ENCODE data around the gene PTGS2. TPM values are rescaled to one million over a fixed set of nuclear protein-coding genes. Genes with fewer than 3 reads are reported as not detected.

Gene PTGS2
- total and polyA plus RNA-seq, 11 donors = 0.15 to 4.2 (median 0.56) TPM

GRCh38 chr1:186683652-186684410 is 3.6 kb upstream of the PTGS2 start:
- 71 to 77% (median 72%) methylated on average over 6 of the region's 6 CpGs for WGBS, 4 donors
- Histone ChIP-seq H3K4me3 (no peak overlapping the region), H3K9me3 (peaks cover 0 to 28% (median 2%) of the 10 kb centered on the region in 12 donors), H3K27ac (no peak overlapping the region), H3K27me3 (peaks cover 0 to 19% (median 0%) of the 10 kb centered on the region in 9 donors), H3K36me3 (no peaks in the 10 kb centered on the region), H3K4me1 (peaks cover 0 to 7% (median 0%) of the 10 kb centered on the region in 12 donors)
- intact Hi-C loops (cut with DNase I) = loop anchor here in 1 of 10 donors (5.0 kb wide), 1 partner anchor 77 kb away; no protein-coding TSS in a partner anchor
- DNase-seq (no peak), ATAC-seq (no peak)
- TF ChIP-seq POLR2A (IDR thresholded peaks at IDR 0.05) = no peak
- TF ChIP-seq, protein P1, sequence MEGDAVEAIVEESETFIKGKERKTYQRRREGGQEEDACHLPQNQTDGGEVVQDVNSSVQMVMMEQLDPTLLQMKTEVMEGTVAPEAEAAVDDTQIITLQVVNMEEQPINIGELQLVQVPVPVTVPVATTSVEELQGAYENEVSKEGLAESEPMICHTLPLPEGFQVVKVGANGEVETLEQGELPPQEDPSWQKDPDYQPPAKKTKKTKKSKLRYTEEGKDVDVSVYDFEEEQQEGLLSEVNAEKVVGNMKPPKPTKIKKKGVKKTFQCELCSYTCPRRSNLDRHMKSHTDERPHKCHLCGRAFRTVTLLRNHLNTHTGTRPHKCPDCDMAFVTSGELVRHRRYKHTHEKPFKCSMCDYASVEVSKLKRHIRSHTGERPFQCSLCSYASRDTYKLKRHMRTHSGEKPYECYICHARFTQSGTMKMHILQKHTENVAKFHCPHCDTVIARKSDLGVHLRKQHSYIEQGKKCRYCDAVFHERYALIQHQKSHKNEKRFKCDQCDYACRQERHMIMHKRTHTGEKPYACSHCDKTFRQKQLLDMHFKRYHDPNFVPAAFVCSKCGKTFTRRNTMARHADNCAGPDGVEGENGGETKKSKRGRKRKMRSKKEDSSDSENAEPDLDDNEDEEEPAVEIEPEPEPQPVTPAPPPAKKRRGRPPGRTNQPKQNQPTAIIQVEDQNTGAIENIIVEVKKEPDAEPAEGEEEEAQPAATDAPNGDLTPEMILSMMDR (IDR thresholded peaks at IDR 0.05) = no peak

DNA sequence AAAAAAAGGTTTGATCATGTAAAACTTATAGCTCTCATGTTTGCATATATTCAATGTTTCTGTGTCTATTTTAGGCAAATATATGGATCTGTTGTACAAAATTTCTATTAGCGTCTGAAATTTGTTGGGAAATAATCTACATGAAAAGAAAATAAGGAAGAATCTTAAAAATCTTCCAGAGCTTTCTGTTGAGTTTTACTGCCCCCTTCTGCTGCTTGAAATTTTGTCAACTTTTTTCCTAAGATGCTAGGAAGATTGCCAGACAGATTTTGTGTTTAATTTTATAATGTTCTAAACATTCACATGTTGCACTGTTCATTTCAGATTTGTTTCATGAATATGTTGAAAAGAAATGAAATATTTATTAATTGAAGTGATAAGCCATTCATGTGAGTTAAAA is 2.5 kb upstream of the PTGS2 start:
- Histone ChIP-seq H3K27ac (peak overlapping the region in 1 of 12 donors; percentile 94), H3K36me3 (peaks cover 0 to 9% (median 0%) of the 10 kb centered on the region in 9 donors), H3K4me3 (no peak overlapping the region), H3K27me3 (peaks cover 0 to 19% (median 0%) of the 10 kb centered on the region in 9 donors), H3K4me1 (peaks cover 0 to 7% (median 0%) of the 10 kb centered on the region in 12 donors), H3K9me3 (peaks cover 0 to 19% (median 2%) of the 10 kb centered on the region in 12 donors)
- ATAC-seq (no peak), DNase-seq (no peak)
- WGBS, 4 donors = 45 to 65% (median 49%) methylated on average over 1 of the region's 1 CpG
- TF ChIP-seq POLR2A (IDR thresholded peaks at IDR 0.05) = no peak
- TF ChIP-seq, protein P1 (IDR thresholded peaks at IDR 0.05) = peak in 7 of 12 donors; percentile 18 to 45 (median 29)
- intact Hi-C loops (cut with DNase I) = loop anchor here in 1 of 10 donors (5.0 kb wide), 1 partner anchor 75 kb away; no protein-coding TSS in a partner anchor

DNA sequence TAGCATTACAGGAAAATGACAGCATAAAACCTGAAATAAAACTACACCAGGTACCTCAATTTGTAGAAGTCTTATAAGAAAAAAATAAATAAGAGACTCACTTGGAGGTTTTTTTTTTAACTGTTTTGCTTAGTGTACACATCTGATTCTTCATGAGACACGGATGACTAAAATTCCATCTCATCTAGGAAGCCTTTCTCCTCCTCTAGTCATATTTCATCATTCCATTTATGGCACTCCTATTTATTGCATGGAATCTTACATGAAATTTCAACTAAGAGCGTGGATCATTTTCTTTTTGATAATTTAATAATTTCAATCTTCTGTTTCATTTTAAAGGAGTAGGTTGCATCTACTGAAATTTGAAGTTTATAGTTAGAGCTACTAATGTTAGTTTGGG is 1.6 kb upstream of the PTGS2 start:
- ATAC-seq (no peak), DNase-seq (no peak)
- H3K4me1 ChIP-seq = peaks cover 0 to 7% (median 0%) of the 10 kb centered on the region in 12 donors
- 78 to 84% (median 81%) methylated on average over 2 of the region's 2 CpGs for WGBS, 4 donors
- H3K27ac ChIP-seq = peak overlapping the region in 3 of 12 donors; percentile 73 to 94 (median 82)
- intact Hi-C loops (cut with DNase I) = loop anchor here in 1 of 10 donors (5.0 kb wide), 1 partner anchor 74 kb away; no protein-coding TSS in a partner anchor
- TF ChIP-seq, protein P1 (IDR thresholded peaks at IDR 0.05) = no peak
- TF ChIP-seq POLR2A (IDR thresholded peaks at IDR 0.05) = no peak
- peak overlapping the region in 6 of 12 donors; percentile 58 to 76 (median 66) for H3K4me3 ChIP-seq
- H3K9me3 ChIP-seq = peaks cover 0 to 9% (median 0%) of the 10 kb centered on the region in 12 donors
- peaks cover 0 to 18% (median 0%) of the 10 kb centered on the region in 9 donors for H3K36me3 ChIP-seq
- peaks cover 0 to 19% (median 0%) of the 10 kb centered on the region in 9 donors for H3K27me3 ChIP-seq

DNA sequence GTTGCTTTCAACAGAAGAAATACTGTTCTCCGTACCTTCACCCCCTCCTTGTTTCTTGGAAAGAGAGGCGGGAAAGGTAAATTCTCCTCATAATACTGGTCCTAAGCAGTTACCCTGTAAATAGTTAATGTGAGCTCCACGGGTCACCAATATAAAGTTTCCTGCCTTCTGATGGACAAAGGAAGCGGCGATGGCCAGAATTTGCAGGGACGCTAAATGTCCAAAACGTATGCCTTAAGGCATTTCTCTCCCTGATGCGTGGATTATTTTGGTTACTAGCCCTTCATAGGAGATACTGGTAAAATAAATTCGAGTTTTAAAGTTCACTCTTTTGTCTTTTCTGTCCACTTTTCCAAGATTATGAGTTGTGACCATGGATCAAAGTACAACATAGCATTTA is 898 bp upstream of the PTGS2 start:
- DNase-seq (no peak), ATAC-seq (no peak)
- TF ChIP-seq POLR2A (IDR thresholded peaks at IDR 0.05) = no peak
- TF ChIP-seq, protein P1 (IDR thresholded peaks at IDR 0.05) = no peak
- peak overlapping the region; percentile 9 to 76 (median 58) for H3K4me3 ChIP-seq
- 22 to 30% (median 24%) methylated on average over 9 of the region's 9 CpGs for WGBS, 4 donors
- H3K27me3 ChIP-seq = peaks cover 0 to 19% (median 0%) of the 10 kb centered on the region in 9 donors
- peaks cover 0 to 2% (median 0%) of the 10 kb centered on the region in 12 donors for H3K9me3 ChIP-seq
- H3K27ac ChIP-seq = peak overlapping the region in 10 of 12 donors; percentile 16 to 94 (median 72)
- H3K36me3 ChIP-seq = peaks cover 0 to 25% (median 0%) of the 10 kb centered on the region in 9 donors
- peaks cover 0 to 7% (median 0%) of the 10 kb centered on the region in 12 donors for H3K4me1 ChIP-seq
- intact Hi-C loops (cut with DNase I) = loop anchor here in 1 of 10 donors (5.0 kb wide), 1 partner anchor 74 kb away; no protein-coding TSS in a partner anchor

All from heart left ventricle (tissue), 16 donors.